Measurements from ENCODE around the gene TRIO. TPM values are rescaled to one million over a fixed set of nuclear protein-coding genes. Genes with fewer than 3 reads are reported as not detected.

The TRIO gene
- total RNA-seq, 4 donors from 2014 or later = 21.2 to 105 (median 47.6) TPM

DNA sequence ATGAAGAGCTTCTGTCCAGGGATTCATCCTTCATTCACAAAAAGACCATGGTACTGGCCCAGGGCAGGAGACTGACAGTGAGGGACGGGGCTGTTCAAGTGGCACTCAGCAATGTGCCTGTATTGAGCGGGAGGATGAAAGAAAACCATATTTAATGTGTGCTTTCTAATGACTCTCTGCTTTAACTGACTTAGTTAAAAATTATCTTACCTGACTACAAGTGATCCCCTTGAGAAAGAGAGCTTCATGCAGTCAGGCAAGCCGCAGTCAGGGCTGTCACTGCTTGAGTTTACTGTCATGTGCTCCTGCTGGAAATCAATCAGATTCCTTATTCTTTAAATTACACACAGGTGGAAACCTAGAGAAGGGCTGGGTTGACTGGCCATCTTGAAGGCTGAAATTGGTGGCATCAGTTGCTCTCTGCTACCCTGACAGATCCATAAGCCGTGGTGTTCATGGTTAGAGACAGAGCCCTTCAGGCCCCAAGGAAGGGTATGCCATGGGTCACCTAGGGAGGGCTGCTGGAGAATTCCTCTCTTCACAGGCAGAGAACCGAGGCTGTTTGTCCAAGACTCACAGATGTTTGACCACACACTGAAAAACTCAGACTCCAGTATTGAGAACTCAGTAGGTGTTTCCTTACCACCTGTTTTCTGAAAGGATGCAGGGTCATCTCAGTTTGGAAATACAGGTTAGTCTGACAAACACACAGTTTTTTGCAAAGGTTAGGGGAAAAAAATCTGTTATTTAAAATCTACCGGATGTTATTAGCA, 70.9 kb downstream of the TRIO start:
- Histone ChIP-seq H3K27me3 (no peaks in the 10 kb centered on the region), H3K9me3 (no peaks in the 10 kb centered on the region), H3K36me3 (no peaks in the 10 kb centered on the region), H3K27ac (peak overlapping the region in 2 of 4 donors; percentile 14 to 18), H3K4me3 (no peak overlapping the region), H3K4me1 (peaks cover 0 to 61% (median 17%) of the 10 kb centered on the region in 3 donors)
- WGBS, 2 donors = 80 to 90% methylated on average over 5 to 6 of the region's 6 CpGs
- intact Hi-C loops (cut with DNase I) = no loop called here
- DNase-seq = no peak
- TF ChIP-seq CTCF (IDR thresholded peaks at IDR 0.05) (no peak), POLR2A (IDR thresholded peaks at IDR 0.05) (no peak)

DNA sequence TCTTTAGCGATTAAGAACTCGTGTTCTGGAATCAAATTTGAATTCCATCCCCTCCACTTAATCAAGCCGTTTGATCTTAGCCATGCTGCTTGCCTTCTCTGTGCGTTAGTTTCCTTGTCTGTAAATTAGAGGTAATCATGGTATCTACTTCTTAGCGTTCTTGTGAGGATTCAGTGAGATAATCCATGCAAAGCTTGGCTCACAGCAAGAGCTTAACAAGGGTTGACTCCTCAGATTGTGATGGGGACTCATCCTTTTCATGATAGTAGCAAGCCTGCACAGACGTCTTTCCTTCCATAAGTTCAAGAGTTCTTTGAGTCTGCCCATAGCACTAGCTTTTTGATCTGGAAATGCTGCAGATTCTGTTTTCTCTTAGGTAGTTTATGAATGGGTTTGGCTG, 72.8 kb downstream of the TRIO start:
- Histone ChIP-seq H3K36me3 (no peaks in the 10 kb centered on the region), H3K4me3 (no peak overlapping the region), H3K9me3 (no peaks in the 10 kb centered on the region), H3K4me1 (peaks cover 0 to 66% (median 17%) of the 10 kb centered on the region in 3 donors), H3K27me3 (no peaks in the 10 kb centered on the region), H3K27ac (no peak overlapping the region)
- WGBS, 2 donors = 89% methylated on average over 6 of the region's 6 CpGs
- no peak for DNase-seq
- intact Hi-C loops (cut with DNase I) = no loop called here
- TF ChIP-seq CTCF (IDR thresholded peaks at IDR 0.05) (no peak), POLR2A (IDR thresholded peaks at IDR 0.05) (no peak)

GRCh38 chr5:14216372-14216771, 73.2 kb downstream of the TRIO start:
- Histone ChIP-seq H3K27me3 (no peaks in the 10 kb centered on the region), H3K4me3 (no peak overlapping the region), H3K36me3 (no peaks in the 10 kb centered on the region), H3K4me1 (peaks cover 0 to 62% (median 12%) of the 10 kb centered on the region in 3 donors), H3K9me3 (no peaks in the 10 kb centered on the region), H3K27ac (peak overlapping the region in 1 of 4 donors; percentile 59)
- TF ChIP-seq POLR2A (IDR thresholded peaks at IDR 0.05) = no peak
- no peak for TF ChIP-seq CTCF (IDR thresholded peaks at IDR 0.05)
- intact Hi-C loops (cut with DNase I) = no loop called here
- no peak for DNase-seq
- 83 to 92% methylated on average over 2 of the region's 2 CpGs for WGBS, 2 donors

DNA sequence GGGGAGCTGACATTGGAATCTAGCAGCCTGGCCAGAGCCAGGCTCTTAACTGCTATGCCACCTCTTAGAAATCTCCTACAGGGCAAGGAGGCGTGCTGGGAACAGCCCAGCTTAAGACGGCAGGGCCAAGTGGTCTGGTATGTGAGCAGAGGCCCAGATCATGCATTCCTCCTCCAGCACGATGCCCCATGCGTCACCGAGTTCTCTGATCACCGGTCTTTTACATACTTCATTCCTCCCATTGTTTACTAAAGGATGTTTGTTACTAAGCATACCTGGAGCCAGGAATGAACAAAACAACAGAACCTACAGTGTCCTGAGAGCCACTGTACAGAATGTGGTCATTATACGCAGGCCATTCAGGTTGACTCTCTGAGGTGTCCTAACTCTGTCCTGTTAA, 73.8 kb downstream of the TRIO start:
- intact Hi-C loops (cut with DNase I) = no loop called here
- H3K4me3 ChIP-seq = no peak overlapping the region
- 90 to 92% methylated on average over 7 of the region's 7 CpGs for WGBS, 2 donors
- TF ChIP-seq POLR2A (IDR thresholded peaks at IDR 0.05) (no peak), CTCF (IDR thresholded peaks at IDR 0.05) (no peak)
- H3K36me3 ChIP-seq = no peaks in the 10 kb centered on the region
- H3K27me3 ChIP-seq = no peaks in the 10 kb centered on the region
- H3K9me3 ChIP-seq = no peaks in the 10 kb centered on the region
- H3K27ac ChIP-seq = peak overlapping the region in 3 of 4 donors; percentile 13 to 59 (median 38)
- no peak for DNase-seq
- peaks cover 0 to 57% (median 12%) of the 10 kb centered on the region in 3 donors for H3K4me1 ChIP-seq

- WGBS, 2 donors = 59 to 84% methylated on average over 4 of the region's 4 CpGs
- TF ChIP-seq POLR2A (IDR thresholded peaks at IDR 0.05) (no peak), CTCF (IDR thresholded peaks at IDR 0.05) (no peak)
- Histone ChIP-seq H3K27ac (peak overlapping the region in 3 of 4 donors; percentile 13 to 59 (median 38)), H3K9me3 (no peaks in the 10 kb centered on the region), H3K4me1 (peaks cover 0 to 50% (median 6%) of the 10 kb centered on the region in 3 donors), H3K27me3 (no peaks in the 10 kb centered on the region), H3K36me3 (no peaks in the 10 kb centered on the region), H3K4me3 (no peak overlapping the region)
- no peak for DNase-seq
- intact Hi-C loops (cut with DNase I) = no loop called here
Observed at GRCh38 chr5:14217587-14217986, 74.4 kb downstream of the TRIO start.
